PC-9 (cell line): ENCODE results near the gene HTR3B. TPM values are rescaled to one million over a fixed set of nuclear protein-coding genes. Genes with fewer than 3 reads are reported as not detected.

Experiments
- BruUV-seq: library from RNA; stranded (reverse); fragments of 400-500 nt; replicated peaks from 2 replicates; lab custom pipeline; 2021; lab: Mats Ljungman, UMichigan
- CTCF ChIA-PET: fragments of 300-600 bp; sonication (Branson Sonifier 250); formaldehyde crosslinking; loops from one replicate; lab custom pipeline; 2022; ENCODE audit warnings: antibody characterized with exemption; lab: Charles Lee
- POLR2A ChIA-PET: fragments of 300-600 bp; sonication (Branson Sonifier 250); formaldehyde crosslinking; loops from one replicate; lab custom pipeline; 2022; ENCODE audit warnings: antibody characterized with exemption; ENCODE audit not compliant: unreplicated experiment; lab: Charles Lee
- DNase-seq, 2 experiments: peaks; one replicate each; pipeline versions ENCODE4 v3.0.0 to v3.0.0-alpha.2; 2015 to 2022; ENCODE audit warnings: mixed read lengths in 1 of 2
- H2AFZ ChIP-seq: fragments of 200-600 bp; sonication (generic); 2 replicates; pipeline ENCODE4 v1.8.1; 2017; ENCODE audit warnings: antibody characterized with exemption
- H3F3A ChIP-seq: fragments of 200-600 bp; sonication (generic); 2 replicates; pipeline ENCODE4 v1.8.1; 2017; ENCODE audit warnings: antibody characterized with exemption, mild to moderate bottlenecking, low read depth; ENCODE audit not compliant: insufficient read depth
- H3K27ac ChIP-seq: fragments of 200-600 bp; sonication (generic); 2 replicates; pipeline ENCODE4 v1.6.1; 2016; ENCODE audit warnings: mixed run types
- H3K27me3 ChIP-seq: fragments of 200-600 bp; sonication (generic); 2 replicates; pipeline ENCODE4 v1.6.1; 2016; ENCODE audit warnings: low read depth, mixed run types; ENCODE audit not compliant: insufficient read depth
- H3K36me3 ChIP-seq: fragments of 200-600 bp; sonication (generic); 2 replicates; pipeline ENCODE4 v1.6.1; 2016; ENCODE audit warnings: low read depth, mixed run types
- H3K4me1 ChIP-seq: fragments of 200-600 bp; sonication (generic); replicated peaks from 2 replicates; pipeline ENCODE4 v1.6.1; 2016; ENCODE audit warnings: mixed run types; ENCODE audit not compliant: insufficient read depth
- H3K4me2 ChIP-seq: fragments of 200-600 bp; sonication (generic); 2 replicates; pipeline ENCODE4 v1.6.1; 2017; ENCODE audit warnings: mixed run types
- H3K4me3 ChIP-seq: fragments of 200-600 bp; sonication (generic); 2 replicates; pipeline ENCODE4 v1.6.1; 2016; ENCODE audit warnings: mixed run types
- H3K79me2 ChIP-seq: fragments of 200-600 bp; sonication (generic); 2 replicates; pipeline ENCODE4 v1.6.1; 2017; ENCODE audit warnings: low read depth, mixed run types
- H3K9me2 ChIP-seq: fragments of 200-600 bp; sonication (generic); 2 replicates; pipeline ENCODE4 v1.8.1; 2017; ENCODE audit warnings: mild to moderate bottlenecking; ENCODE audit not compliant: insufficient read depth
- H3K9me3 ChIP-seq: fragments of 200-600 bp; sonication (generic); 2 replicates; pipeline ENCODE4 v1.8.1; 2016; ENCODE audit warnings: low read depth; ENCODE audit not compliant: insufficient read depth
- H4K20me1 ChIP-seq: fragments of 200-600 bp; sonication (generic); 2 replicates; pipeline ENCODE4 v1.8.1; 2017; ENCODE audit not compliant: insufficient read depth
- CTCF ChIP-seq: fragments of 200-600 bp; sonication (generic); conservative IDR thresholded peaks from 2 replicates; pipeline ENCODE4 v1.6.1; 2017; ENCODE audit warnings: mixed run types, antibody characterized with exemption, mild to moderate bottlenecking, moderate library complexity
- EZH2 ChIP-seq: fragments of 200-600 bp; sonication (generic); IDR thresholded peaks from 2 replicates; pipeline ENCODE4 v1.8.0; 2017; ENCODE audit warnings: antibody characterized with exemption, low read depth
- intact Hi-C: fragments of 100-400 bp; cut with micrococcal nuclease; formaldehyde crosslinking; loops from one replicate; pipeline ENCODE4 v1.10.0; 2022; ENCODE audit not compliant: unreplicated experiment
- total RNA-seq: library from RNA; stranded (reverse); gene quantifications from 2 replicates; pipeline ENCODE4 v1.2.3, GENCODE V29; 2021

HTR3B gene
- total RNA-seq, 1 experiment from 2014 or later = not detected

GRCh38 chr11:113985906-113986305 is 81.3 kb downstream of the HTR3B start:
- no peaks in the 10 kb centered on the region for H3K9me3 ChIP-seq
- H4K20me1 ChIP-seq = no peaks in the 10 kb centered on the region
- CTCF ChIA-PET = interaction anchor here (0.6 kb wide), 1 partner anchor 307 kb away, joined by 3 read pairs; no protein-coding TSS in a partner anchor
- peaks cover 78% of the 10 kb centered on the region for H3K27me3 ChIP-seq
- no peak overlapping the region for H2AFZ ChIP-seq
- no peak overlapping the region for H3K4me3 ChIP-seq
- no peaks in the 10 kb centered on the region for H3K4me1 ChIP-seq
- no peaks in the 10 kb centered on the region for H3K79me2 ChIP-seq
- no peaks in the 10 kb centered on the region for H3K36me3 ChIP-seq
- intact Hi-C loops = no loop called here
- H3F3A ChIP-seq = no peaks in the 10 kb centered on the region
- H3K27ac ChIP-seq = no peak overlapping the region
- TF ChIP-seq EZH2 (no peak), CTCF (no peak)
- BruUV-seq = no TSS peak
- no peak for DNase-seq
- POLR2A ChIA-PET = no interaction called here
- no peaks in the 10 kb centered on the region for H3K9me2 ChIP-seq
- no peak overlapping the region for H3K4me2 ChIP-seq

GRCh38 chr11:113986351-113987140 is 82.0 kb downstream of the HTR3B start:
- no peaks in the 10 kb centered on the region for H3K9me2 ChIP-seq
- H3K27me3 ChIP-seq = peaks cover 73% of the 10 kb centered on the region
- intact Hi-C loops = no loop called here
- no TSS peak for BruUV-seq
- no peaks in the 10 kb centered on the region for H3F3A ChIP-seq
- H3K4me2 ChIP-seq = no peak overlapping the region
- H4K20me1 ChIP-seq = no peaks in the 10 kb centered on the region
- CTCF ChIA-PET = no interaction called here
- H3K9me3 ChIP-seq = no peaks in the 10 kb centered on the region
- POLR2A ChIA-PET = no interaction called here
- no peak overlapping the region for H3K27ac ChIP-seq
- no peaks in the 10 kb centered on the region for H3K36me3 ChIP-seq
- no peaks in the 10 kb centered on the region for H3K4me1 ChIP-seq
- TF ChIP-seq CTCF (no peak), EZH2 (no peak)
- no peaks in the 10 kb centered on the region for H3K79me2 ChIP-seq
- no peak for DNase-seq
- no peak overlapping the region for H3K4me3 ChIP-seq
- no peak overlapping the region for H2AFZ ChIP-seq

- H3K9me3 ChIP-seq = no peaks in the 10 kb centered on the region
- no peak overlapping the region for H3K27ac ChIP-seq
- no peaks in the 10 kb centered on the region for H3K79me2 ChIP-seq
- peaks cover 62% of the 10 kb centered on the region for H3K27me3 ChIP-seq
- DNase-seq = no peak
- BruUV-seq = no TSS peak
- no peaks in the 10 kb centered on the region for H3K9me2 ChIP-seq
- H3K4me3 ChIP-seq = no peak overlapping the region
- no peaks in the 10 kb centered on the region for H3K4me1 ChIP-seq
- H3F3A ChIP-seq = no peaks in the 10 kb centered on the region
- peaks cover 3% of the 10 kb centered on the region; the same call in 1 of the 2 replicates for H4K20me1 ChIP-seq
- ChIA-PET CTCF (no interaction called here), POLR2A (no interaction called here)
- intact Hi-C loops = no loop called here
- TF ChIP-seq EZH2 (no peak), CTCF (no peak)
- no peak overlapping the region for H2AFZ ChIP-seq
- no peak overlapping the region for H3K4me2 ChIP-seq
- no peaks in the 10 kb centered on the region for H3K36me3 ChIP-seq
Measured at GRCh38 chr11:113989381-113989780, 84.8 kb downstream of the HTR3B start.
